ENCODE results near the gene CTCF. TPM values are rescaled to one million over a fixed set of nuclear protein-coding genes. Genes with fewer than 3 reads are reported as not detected.
A peak's percentile ranks its signal among the peaks of the same experiment; 100 is the strongest.

Gene CTCF
- total and polyA plus RNA-seq, 10 of the 15 experiments (the other 5 are each of a cell fraction or from before 2014, with no cell fraction given) = 9.1 to 55.0 (median 41.8) TPM

GRCh38 chr16:67517661-67518423 lies 44.5 kb upstream of the CTCF start (continued):
- TF ChIP-seq ASH2L (IDR thresholded peaks at IDR 0.05; ENCODE audit: borderline replicate concordance, low read depth) = peak; percentile 85; the same call in 1 of the 2 replicates
- TF ChIP-seq BHLHE40 (IDR thresholded peaks at IDR 0.05; ENCODE audit: borderline replicate concordance in 1 of 2, low read depth in 2 of 2, low read length in 1 of 2) = peak; percentile 21 to 54; a peak in 3 of 4 replicates
- TF ChIP-seq CBX3 (IDR thresholded peaks at IDR 0.05; ENCODE audit: borderline replicate concordance, low read depth) = no peak
- TF ChIP-seq YBX1 (IDR thresholded peaks at IDR 0.05) = no peak
- peak; percentile 75; the same call in 1 of the 2 replicates for TF ChIP-seq PAX5 (IDR thresholded peaks at IDR 0.05; ENCODE audit: borderline replicate concordance, low read depth, low read length)
- no peak for TF ChIP-seq RBBP5 (conservative IDR thresholded peaks at IDR 0.05)
- no peak for TF ChIP-seq GABPA (IDR thresholded peaks at IDR 0.05; ENCODE audit: low read depth)
- TF ChIP-seq PRDM15 (CRISPR knock-in tag; IDR thresholded peaks at IDR 0.05) = no peak
- no peak for TF ChIP-seq E2F4 (IDR thresholded peaks at IDR 0.05; ENCODE audit: low read depth, low read length)
- TF ChIP-seq FOS (IDR thresholded peaks at IDR 0.05; ENCODE audit: borderline replicate concordance, extremely low read depth, insufficient read length) = no peak
- TF ChIP-seq NKRF (conservative IDR thresholded peaks at IDR 0.05) = no peak
- TF ChIP-seq IRF4 (IDR thresholded peaks at IDR 0.05; ENCODE audit: low read depth, low read length) = 0 out of 2 replicates have a peak, but pooled peaks have one; percentile 35
- TF ChIP-seq POU2F2 (IDR thresholded peaks at IDR 0.05; ENCODE audit: borderline replicate concordance, low read depth, low read length) = no peak
- no peak for TF ChIP-seq ZBTB11 (CRISPR knock-in tag; IDR thresholded peaks at IDR 0.05)
- peak; percentile 66 to 82 for TF ChIP-seq IKZF2 (IDR thresholded peaks at IDR 0.05)
- peak; percentile 51; the same call in 1 of the 2 replicates for TF ChIP-seq MTA2 (IDR thresholded peaks at IDR 0.05; ENCODE audit: low read depth)
- no peak for TF ChIP-seq HCFC1 (IDR thresholded peaks at IDR 0.05; ENCODE audit: low read length)
- no peak for TF ChIP-seq RAD21 (IDR thresholded peaks at IDR 0.05; ENCODE audit: insufficient read depth, low read depth, low read length)
- no peak for TF ChIP-seq STAT3 (IDR thresholded peaks at IDR 0.05; ENCODE audit: low read depth, low read length)
